Breast epithelium (tissue), 4 donors: ENCODE data around the gene TMEM108. TPM values are rescaled to one million over a fixed set of nuclear protein-coding genes. Genes with fewer than 3 reads are reported as not detected.

Experiments
- DNase-seq, 2 donors: peaks; one replicate each; pipeline ENCODE4 v3.0.0-alpha.2; 2019; ENCODE audit warnings: low spot score in 2 of 2
- H3K27ac ChIP-seq, 2 donors: fragments of 200-600 bp; sonication (generic) in 1 of 2; one replicate each; pipeline ENCODE4 v1.5.1; 2016 to 2019; ENCODE audit warnings: mild to moderate bottlenecking in 1 of 2
- H3K27me3 ChIP-seq, 2 donors: fragments of 200-600 bp; sonication (generic) in 1 of 2; one replicate each; pipeline versions ENCODE4 v1.5.1 to v1.6.0; 2017 to 2019; ENCODE audit warnings: control low read depth in 1 of 2, mild to moderate bottlenecking in 1 of 2
- H3K36me3 ChIP-seq: fragments of 200-600 bp; one replicate; pipeline ENCODE4 v1.5.1; 2019
- H3K4me1 ChIP-seq, 2 donors: fragments of 200-600 bp; sonication (generic); one replicate each; pipeline ENCODE4 v1.5.1; 2016 to 2019; ENCODE audit warnings: control low read depth in 1 of 2
- H3K4me3 ChIP-seq, 3 donors: fragments of 200-600 bp; sonication (generic); 1 replicate in 2 of 3; 2 replicates in 1 of 3; pipeline ENCODE4 v1.5.1; 2016 to 2019; ENCODE audit warnings: mild to moderate bottlenecking in 3 of 3, moderate library complexity in 2 of 3
- H3K9me3 ChIP-seq, 2 donors: fragments of 200-600 bp; sonication (generic) in 1 of 2; one replicate each; pipeline ENCODE4 v1.5.1; 2016 to 2019; ENCODE audit warnings: control low read depth in 1 of 2
- POLR2A ChIP-seq: fragments of 450-650 bp; IDR thresholded peaks from one replicate; pipeline ENCODE4 v1.6.1; 2016; ENCODE audit warnings: antibody characterized with exemption, mild to moderate bottlenecking, moderate library complexity
- POLR2AphosphoS5 ChIP-seq, 3 donors: sonication (generic); formaldehyde crosslinking; IDR thresholded peaks; one replicate each; pipeline ENCODE4 v1.6.1; 2017; ENCODE audit warnings: antibody characterized with exemption in 3 of 3
- intact Hi-C: fragments of 100-400 bp; cut with DNase I; formaldehyde crosslinking; loops from one replicate; pipeline ENCODE4 v1.15.1; 2023; ENCODE audit warnings: low total_unique reads
- total RNA-seq, 3 donors: library from RNA; depleted of rRNA; stranded (reverse); fragments of >200 nt; gene quantifications; one replicate each; pipeline ENCODE4 v1.1.0, GENCODE V29; 2016
- TF ChIP-seq, protein P1 (sequence below), 3 donors: fragments of 450-650 bp; IDR thresholded peaks; one replicate each; pipeline ENCODE4 v1.5.1; 2016 to 2017; ENCODE audit warnings: antibody characterized with exemption in 3 of 3, mild to moderate bottlenecking in 3 of 3, moderate library complexity in 3 of 3

TMEM108 gene
- total RNA-seq, 3 donors from 2014 or later = 0.44 to 0.98 (median 0.48) TPM

DNA sequence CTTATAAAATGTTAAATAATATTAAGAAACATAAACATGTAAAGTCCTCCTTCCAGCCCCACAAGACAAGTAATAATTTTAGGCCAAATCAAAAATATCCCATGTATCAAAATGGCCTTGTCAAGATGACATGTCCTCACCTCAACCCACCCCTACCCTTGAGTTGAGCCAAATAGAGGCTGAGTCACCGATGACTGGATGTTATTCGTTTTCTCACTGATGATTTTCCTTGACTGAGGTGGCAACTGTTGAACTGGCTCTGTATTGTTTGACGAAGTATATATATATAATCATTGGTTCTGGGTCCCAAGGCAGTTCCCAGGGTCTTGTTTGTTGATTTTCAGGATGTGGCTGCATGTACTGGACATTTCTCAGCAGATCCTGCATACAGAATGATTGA, 75.3 kb downstream of the TMEM108 start:
- no peak for DNase-seq
- H3K9me3 ChIP-seq = no peaks in the 10 kb centered on the region
- TF ChIP-seq, protein P1, sequence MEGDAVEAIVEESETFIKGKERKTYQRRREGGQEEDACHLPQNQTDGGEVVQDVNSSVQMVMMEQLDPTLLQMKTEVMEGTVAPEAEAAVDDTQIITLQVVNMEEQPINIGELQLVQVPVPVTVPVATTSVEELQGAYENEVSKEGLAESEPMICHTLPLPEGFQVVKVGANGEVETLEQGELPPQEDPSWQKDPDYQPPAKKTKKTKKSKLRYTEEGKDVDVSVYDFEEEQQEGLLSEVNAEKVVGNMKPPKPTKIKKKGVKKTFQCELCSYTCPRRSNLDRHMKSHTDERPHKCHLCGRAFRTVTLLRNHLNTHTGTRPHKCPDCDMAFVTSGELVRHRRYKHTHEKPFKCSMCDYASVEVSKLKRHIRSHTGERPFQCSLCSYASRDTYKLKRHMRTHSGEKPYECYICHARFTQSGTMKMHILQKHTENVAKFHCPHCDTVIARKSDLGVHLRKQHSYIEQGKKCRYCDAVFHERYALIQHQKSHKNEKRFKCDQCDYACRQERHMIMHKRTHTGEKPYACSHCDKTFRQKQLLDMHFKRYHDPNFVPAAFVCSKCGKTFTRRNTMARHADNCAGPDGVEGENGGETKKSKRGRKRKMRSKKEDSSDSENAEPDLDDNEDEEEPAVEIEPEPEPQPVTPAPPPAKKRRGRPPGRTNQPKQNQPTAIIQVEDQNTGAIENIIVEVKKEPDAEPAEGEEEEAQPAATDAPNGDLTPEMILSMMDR (IDR thresholded peaks at IDR 0.05) = no peak
- no peak for TF ChIP-seq POLR2A
- no peak for TF ChIP-seq POLR2AphosphoS5 (IDR thresholded peaks at IDR 0.05)
- intact Hi-C loops = no loop called here
- H3K4me1 ChIP-seq = no peaks in the 10 kb centered on the region
- no peak overlapping the region for H3K4me3 ChIP-seq
- H3K36me3 ChIP-seq = no peaks in the 10 kb centered on the region
- H3K27ac ChIP-seq = no peak overlapping the region
- no peaks in the 10 kb centered on the region for H3K27me3 ChIP-seq

DNA sequence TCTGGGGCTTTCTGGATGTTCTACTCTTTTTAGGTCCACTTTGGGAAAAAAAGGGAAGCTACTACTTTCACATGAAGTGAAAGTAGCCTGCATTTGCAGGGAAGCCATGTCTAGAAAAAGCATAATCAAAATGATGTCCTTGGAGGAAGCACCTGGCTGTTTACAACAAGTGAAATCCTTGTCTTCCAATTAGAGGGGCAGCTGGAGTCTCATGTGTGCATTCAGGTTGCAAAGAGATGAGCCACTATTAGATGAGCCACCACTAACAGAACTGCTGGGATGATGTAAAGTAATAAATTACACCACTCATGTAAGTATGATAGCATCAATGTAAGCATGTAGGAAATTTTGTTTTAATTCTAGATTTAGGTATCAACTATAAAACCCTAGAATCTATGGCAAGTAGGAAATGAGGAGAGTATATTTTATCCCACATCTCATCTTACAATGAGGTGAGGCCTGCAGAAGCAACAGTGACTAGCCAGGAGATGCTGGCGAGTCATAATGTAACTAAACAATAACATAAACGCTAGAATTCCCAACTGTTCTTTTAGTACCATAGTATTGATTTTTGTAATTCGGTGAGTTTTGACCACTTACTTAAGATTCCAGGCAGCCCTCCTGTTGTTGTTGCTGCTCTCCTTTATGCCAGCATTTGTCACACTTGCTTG, 75.9 kb downstream of the TMEM108 start:
- H3K4me3 ChIP-seq = no peak overlapping the region
- H3K27me3 ChIP-seq = no peaks in the 10 kb centered on the region
- no peaks in the 10 kb centered on the region for H3K9me3 ChIP-seq
- no peak for TF ChIP-seq POLR2AphosphoS5 (IDR thresholded peaks at IDR 0.05)
- TF ChIP-seq, protein P1 (IDR thresholded peaks at IDR 0.05) = no peak
- TF ChIP-seq POLR2A = no peak
- no peak for DNase-seq
- H3K27ac ChIP-seq = no peak overlapping the region
- no peaks in the 10 kb centered on the region for H3K4me1 ChIP-seq
- H3K36me3 ChIP-seq = no peaks in the 10 kb centered on the region
- intact Hi-C loops = no loop called here

DNA sequence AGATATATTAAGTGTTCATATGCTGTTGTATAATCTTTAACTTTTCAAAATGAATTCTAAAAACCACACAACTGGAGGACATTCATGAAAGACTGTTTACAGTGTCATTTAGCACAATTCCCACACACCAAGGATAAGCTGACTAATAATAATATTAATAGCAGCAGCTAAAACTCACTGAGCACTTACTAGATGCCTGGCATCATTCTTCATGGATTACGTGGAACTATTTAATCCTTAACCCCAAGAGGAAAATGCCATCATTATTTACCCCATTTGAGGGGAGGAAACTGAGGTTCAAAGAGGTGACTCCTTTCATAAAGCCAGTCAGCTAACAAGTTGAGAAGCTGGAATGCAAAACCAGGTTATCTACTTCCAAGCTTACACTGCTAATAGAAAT, 77.0 kb downstream of the TMEM108 start:
- Histone ChIP-seq H3K4me3 (no peak overlapping the region), H3K36me3 (no peaks in the 10 kb centered on the region), H3K9me3 (no peaks in the 10 kb centered on the region), H3K27me3 (no peaks in the 10 kb centered on the region), H3K27ac (no peak overlapping the region), H3K4me1 (no peaks in the 10 kb centered on the region)
- intact Hi-C loops = no loop called here
- no peak for DNase-seq
- TF ChIP-seq POLR2AphosphoS5 (IDR thresholded peaks at IDR 0.05) (no peak), POLR2A (no peak)
- TF ChIP-seq, protein P1 (IDR thresholded peaks at IDR 0.05) = no peak

DNA sequence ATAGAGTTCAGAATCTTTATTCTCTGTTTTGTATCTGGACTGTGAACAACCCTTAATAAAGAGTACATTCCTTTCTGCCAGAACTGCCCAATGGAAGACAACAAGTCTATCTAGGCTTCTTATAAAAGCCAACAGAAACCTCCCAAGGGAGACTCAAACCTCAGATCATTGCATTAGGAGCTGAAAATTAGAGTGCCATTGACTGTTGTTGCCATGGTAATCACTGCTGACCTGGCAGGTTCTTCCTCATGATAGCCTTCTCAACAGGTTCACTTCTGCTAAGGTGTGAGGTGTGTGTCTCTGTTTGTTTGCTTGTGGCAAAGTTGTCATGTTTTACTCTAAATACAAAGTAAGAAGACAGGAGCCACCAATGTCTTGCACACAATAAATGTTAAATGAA, 79.2 kb downstream of the TMEM108 start:
- Histone ChIP-seq H3K4me1 (no peaks in the 10 kb centered on the region), H3K9me3 (no peaks in the 10 kb centered on the region), H3K27ac (no peak overlapping the region), H3K27me3 (no peaks in the 10 kb centered on the region), H3K4me3 (no peak overlapping the region), H3K36me3 (no peaks in the 10 kb centered on the region)
- intact Hi-C loops = no loop called here
- TF ChIP-seq POLR2A (no peak), POLR2AphosphoS5 (IDR thresholded peaks at IDR 0.05) (no peak)
- TF ChIP-seq, protein P1 (IDR thresholded peaks at IDR 0.05) = no peak
- DNase-seq = no peak

DNA sequence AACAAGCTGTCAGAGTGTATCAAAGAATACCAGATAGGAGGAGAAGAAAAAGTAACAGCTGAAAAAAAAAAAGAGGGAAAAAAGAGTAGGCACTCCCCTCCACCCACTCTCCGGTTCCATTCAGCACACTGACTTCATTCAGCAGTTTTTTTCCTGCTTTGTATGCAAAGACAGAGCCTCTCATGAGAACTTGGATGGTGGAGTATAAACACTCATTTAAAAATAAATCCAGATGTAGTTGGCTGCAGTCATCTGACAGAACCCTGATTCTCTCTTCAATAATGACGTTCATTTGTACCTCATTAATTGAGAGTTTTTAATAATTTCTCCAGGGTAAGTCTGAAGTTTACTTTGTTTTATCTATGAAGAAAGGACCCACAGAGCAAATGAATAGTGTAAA, 81.0 kb downstream of the TMEM108 start:
- Histone ChIP-seq H3K36me3 (no peaks in the 10 kb centered on the region), H3K27me3 (no peaks in the 10 kb centered on the region), H3K9me3 (no peaks in the 10 kb centered on the region), H3K4me1 (no peaks in the 10 kb centered on the region), H3K4me3 (no peak overlapping the region), H3K27ac (no peak overlapping the region)
- intact Hi-C loops = no loop called here
- TF ChIP-seq, protein P1 (IDR thresholded peaks at IDR 0.05) = no peak
- TF ChIP-seq POLR2AphosphoS5 (IDR thresholded peaks at IDR 0.05) (no peak), POLR2A (no peak)
- DNase-seq = no peak
